C1 segment of cervical spinal cord (tissue), 14 donors: Measurements from ENCODE around the gene HIVEP2.

Experiments
- DNase-seq, 14 donors: peaks; one replicate each; lab custom pipeline; 2025; lab: John Stamatoyannopoulos, UW

HIVEP2 gene

DNA sequence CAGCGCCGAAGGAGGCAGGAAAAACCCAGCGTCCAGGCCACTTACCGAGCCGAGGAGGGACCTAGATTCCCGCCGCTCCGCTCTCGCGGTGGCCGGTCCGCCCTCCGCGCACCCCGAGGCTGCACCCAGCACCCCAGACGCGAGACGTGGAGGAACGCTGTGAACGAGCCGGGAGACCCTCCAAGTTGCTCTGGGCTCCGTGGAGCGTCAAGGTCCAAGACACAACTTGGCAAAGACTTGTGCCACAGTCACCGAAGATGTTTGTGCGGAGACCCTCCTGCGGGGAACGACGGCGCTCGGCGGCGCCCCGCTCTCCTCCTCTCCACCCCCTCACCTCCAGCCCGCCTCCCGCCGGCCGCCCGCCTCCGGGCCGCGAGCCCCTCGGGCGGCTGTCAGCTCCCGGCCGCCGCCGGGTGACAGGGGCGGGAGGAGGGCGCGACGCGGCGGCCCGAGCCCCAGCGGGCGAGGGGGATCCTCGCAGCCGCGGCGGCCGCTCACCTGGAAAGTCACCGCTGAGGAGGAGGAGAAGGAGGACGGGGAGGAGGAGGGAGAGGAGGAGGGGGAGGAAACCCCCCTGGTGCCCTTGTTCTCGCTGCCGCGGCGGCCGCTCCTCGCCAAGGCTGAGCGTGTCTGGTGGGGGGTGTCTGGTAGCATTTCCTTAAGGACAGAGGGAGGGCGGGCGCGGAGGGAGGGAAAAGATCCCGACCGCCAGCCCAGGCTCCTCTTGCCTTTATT lies 637 bp upstream of the HIVEP2 start:
- peak in 9 of 14 donors; percentile 1 to 81 (median 67) for DNase-seq

GRCh38 chr6:142944124-142945048 lies 590 bp downstream of the HIVEP2 start:
- DNase-seq, result peak; percentile 6 to 87 (median 69)

DNA sequence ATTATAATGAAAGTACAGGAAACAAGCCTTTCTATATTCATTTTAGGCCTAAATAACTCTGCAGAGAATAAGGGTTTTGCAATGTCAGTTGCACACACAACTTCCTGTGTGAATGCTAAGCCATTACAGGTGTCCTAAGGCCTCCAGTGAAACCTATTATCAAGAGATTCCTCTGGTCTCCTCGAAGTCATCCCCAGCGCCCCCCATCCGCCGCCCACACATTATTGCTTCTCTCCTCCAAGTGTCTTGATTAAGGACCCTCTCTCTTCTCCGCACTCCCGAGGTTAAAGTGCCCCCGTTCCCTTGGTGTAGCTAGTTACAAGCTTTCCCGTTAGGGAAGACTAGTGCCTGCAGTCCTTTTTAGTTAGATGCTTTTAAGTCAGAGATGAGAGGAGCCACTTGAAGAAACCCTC lies 1.3 kb downstream of the HIVEP2 start:
- peak in 7 of 14 donors; percentile 39 to 80 (median 67) for DNase-seq

DNA sequence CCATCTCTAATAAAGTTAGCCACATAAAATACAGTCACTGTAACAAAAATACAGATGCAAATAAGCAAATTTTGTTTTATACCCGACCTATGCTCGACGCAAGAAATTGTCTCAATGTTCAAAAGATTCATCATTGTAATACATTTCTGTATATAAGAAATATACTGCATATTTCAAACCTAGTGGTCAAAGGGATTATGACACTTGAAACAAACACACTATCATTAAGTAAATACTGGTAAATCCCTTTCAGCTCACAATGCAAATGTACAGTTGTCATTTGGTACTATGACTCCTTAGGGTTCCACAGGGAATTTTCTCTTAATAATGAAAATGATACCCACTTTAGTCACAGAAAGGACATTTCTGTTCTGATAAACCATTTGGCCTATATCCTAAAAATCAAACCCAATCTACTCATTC lies 2.2 kb downstream of the HIVEP2 start:
- DNase-seq, result peak in 1 of 14 donors; percentile 29

GRCh38 chr6:142942238-142942637 lies 2.7 kb downstream of the HIVEP2 start:
- DNase-seq, result no peak

GRCh38 chr6:142941018-142941417 lies 4.0 kb downstream of the HIVEP2 start:
- no peak for DNase-seq

DNA sequence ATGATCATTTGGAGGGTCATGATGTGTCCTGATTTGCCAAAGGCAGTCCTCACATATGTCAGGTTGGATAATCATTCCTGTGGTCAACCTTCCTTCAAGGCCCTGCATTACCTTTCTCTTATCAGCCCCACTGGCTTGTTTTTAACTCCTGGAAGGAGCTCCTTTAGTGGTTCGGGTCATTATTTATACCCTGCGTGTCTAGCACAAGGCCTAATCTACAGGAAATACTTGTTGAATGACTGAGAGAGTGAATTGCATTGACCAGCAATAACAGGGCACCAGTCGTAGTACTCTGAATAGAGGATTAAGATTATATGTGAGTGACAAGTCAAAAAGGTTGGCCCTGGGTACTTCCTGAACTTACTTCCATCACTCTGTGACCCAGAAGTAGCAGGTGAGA lies 4.5 kb downstream of the HIVEP2 start:
- no peak for DNase-seq

- no peak for DNase-seq
Observed at GRCh38 chr6:142938510-142938909, 6.5 kb downstream of the HIVEP2 start.

GRCh38 chr6:142937986-142938385 lies 7.0 kb downstream of the HIVEP2 start:
- DNase-seq, result no peak

DNA sequence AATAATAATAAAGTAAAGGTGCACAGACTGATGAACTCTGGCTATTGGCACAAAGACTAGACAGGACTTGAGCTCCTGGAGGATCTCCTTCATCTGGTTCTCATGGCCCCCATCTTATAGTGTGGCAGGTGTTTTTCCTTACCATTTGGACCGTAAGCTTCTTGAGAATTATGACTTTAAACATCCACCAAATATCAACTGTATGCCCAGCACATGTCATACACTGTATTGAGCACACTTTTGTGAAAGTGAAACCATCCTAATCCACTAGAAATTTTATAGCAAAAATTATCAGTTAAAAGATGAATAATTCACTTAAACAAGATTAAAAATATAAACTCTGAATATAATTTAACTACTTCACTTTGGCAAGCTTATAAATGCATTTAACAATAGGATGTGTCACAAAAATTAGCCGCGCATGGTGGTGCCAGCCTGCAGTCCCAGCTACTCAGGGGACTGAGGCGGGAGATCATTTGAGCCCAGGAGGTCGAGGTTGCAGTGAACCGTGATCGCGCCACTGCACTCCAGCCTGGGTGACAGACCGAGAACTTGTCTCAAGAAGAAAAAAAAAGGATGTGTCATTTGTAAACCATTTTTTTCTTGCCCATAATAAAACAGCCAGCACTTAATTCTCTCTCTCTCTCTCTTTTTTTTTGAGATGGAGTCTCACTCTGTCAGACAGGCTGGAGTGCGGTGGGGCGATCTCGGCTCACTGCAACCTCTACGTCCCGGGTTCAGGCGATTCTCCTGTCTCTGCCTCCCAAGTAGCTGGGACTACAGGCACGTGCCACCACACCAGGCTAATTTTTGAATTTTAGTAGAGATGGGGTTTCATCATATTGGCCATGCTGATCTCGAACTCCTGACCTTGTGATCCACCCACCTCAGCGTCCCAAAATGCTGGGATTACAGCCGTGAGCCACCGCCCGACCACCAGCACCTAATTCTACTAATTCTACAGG lies 9.1 kb downstream of the HIVEP2 start:
- DNase-seq, result peak in 1 of 14 donors; percentile 10

DNA sequence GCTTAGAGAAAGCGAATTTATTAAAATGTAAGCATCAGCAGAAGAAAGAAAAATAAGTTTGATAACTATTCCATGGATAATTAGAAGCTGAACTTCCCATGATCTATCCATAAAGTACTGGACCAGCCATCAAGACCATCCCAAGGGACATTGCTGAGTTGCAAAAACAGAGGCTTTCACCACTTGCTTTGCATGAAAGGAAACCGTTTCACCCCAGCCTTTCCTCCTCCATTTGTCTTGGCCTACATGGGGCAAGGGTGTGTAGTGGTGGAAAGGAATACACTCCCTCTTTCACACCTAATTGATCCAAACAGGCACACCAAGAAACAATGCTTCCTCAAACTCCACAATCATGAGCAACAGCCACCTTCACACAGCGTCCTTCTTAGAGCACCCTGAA lies 10.4 kb downstream of the HIVEP2 start:
- DNase-seq, result no peak

DNA sequence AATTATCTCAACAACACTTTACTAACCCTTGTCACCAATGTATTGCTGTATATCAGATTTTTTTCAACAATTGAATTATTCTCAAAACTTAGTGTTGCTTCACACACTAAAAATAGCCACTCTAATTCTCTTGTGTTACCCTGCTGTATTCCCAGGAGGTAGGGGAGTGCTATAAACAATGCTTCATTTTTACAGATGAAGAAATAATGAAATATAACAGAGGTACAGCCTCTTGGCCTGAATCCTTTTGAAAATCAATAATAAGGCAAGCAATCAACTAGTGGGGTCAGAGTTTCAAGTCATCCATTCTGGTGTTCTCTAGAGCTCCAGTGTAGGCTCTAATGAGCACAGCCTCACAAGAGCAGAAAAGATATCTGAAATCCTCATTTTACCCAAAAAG lies 10.9 kb downstream of the HIVEP2 start:
- DNase-seq, result no peak

- DNase-seq, result no peak
Observed at GRCh38 chr6:142933701-142934100, 11.3 kb downstream of the HIVEP2 start.

DNA sequence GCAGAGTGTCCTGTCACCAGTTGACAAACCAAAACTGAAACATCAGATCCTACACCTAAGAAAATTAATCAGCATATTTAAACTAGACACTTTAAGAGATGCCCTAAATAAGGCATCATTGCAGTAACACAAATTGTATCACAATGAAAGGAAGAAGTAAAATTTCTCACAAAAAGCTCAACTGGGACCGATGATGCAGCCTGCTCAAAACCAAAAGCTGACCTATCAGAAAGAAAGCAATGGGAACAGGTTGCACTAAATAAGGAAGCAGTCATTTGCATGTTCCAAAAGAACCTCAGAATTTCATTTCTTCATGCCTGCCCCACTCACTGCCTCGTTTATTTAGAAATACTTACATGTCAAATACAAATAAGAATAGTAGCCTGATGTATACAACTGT lies 12.1 kb downstream of the HIVEP2 start:
- no peak for DNase-seq

GRCh38 chr6:142929751-142930358 lies 15.1 kb downstream of the HIVEP2 start:
- no peak for DNase-seq

- DNase-seq, result no peak
Observed at GRCh38 chr6:142927904-142928303, 17.1 kb downstream of the HIVEP2 start.

DNA sequence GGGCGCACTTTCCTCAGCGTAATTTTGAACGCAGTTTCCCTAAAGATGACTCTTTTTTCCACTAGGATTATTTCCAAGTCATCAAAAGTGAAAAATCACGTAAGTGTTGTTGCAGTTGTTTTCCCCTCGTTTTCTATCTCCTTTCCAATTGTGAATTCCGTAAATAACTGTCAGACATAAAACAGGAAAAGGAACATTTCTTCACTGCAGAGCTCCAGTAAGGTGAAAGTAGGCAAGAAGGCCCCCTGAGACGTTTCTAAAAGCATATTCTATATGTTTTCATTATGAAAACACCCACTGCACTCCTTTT lies 17.8 kb downstream of the HIVEP2 start:
- no peak for DNase-seq

- DNase-seq, result peak in 13 of 14 donors; percentile 46 to 87 (median 75)
Observed at GRCh38 chr6:142926494-142927270, 18.3 kb downstream of the HIVEP2 start.

DNA sequence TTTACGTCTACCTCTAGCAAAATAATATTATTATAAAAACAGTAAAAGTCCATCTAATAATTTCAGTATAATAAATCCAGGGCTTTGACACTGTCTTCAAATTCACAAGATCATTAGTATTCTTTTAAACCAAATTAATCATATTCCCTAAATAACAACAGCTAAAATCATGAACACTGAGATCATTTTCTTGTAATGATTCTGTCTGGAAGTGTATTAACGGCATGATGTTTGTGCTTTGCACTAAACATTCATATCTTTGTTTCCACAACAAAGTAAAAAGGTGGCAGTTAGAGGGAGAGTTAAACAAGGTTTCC lies 18.8 kb downstream of the HIVEP2 start:
- no peak for DNase-seq

DNA sequence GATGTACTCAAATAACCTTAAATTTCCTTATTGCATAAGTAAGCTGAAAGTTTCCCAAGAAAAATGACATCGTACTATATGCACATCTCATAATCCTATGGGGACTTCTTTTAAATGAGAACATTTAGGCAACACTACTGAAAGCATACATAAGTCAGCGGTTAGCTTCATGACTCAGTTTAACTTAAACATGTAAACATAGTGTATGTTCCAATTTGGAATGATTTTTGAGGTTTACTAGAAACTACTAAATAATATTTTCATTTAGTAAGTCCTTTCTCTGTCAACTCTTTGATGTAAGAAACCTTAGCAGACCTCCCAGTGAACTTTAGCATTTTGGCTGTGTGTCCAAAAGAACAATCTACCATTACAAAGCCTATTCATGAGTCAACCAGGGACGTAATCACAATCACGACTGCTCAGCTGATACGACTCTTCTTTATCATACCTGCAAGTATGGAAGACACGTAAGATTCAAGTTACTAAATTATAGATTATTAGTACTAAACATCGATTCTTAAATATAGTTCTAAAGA lies 19.3 kb downstream of the HIVEP2 start:
- no peak for DNase-seq
